GM12878 (cell line): ENCODE results near the gene HLA-DPB1. TPM values are rescaled to one million over a fixed set of nuclear protein-coding genes. Genes with fewer than 3 reads are reported as not detected.

ENCODE experiments used
- ELK1 ChIP-seq: IDR thresholded peaks from 2 replicates; pipeline ENCODE4 v1.6.1; 2012; ENCODE audit warnings: low read depth, low read length, improper control_type of control experiment
- IKZF2 ChIP-seq, 2 experiments: fragments of 450-650 bp; IDR thresholded peaks; 2 replicates each; pipeline ENCODE4 v1.6.1; 2017; ENCODE audit warnings: mild to moderate bottlenecking in 2 of 2, moderate library complexity in 2 of 2
- MEF2B ChIP-seq: fragments of 450-650 bp; IDR thresholded peaks from 2 replicates; pipeline ENCODE4 v1.6.1; 2018; ENCODE audit warnings: mild to moderate bottlenecking, moderate library complexity; ENCODE audit not compliant: partially characterized antibody, poor library complexity, severe bottlenecking
- MTA3 ChIP-seq: IDR thresholded peaks from 2 replicates; pipeline ENCODE4 v1.6.1; 2012; ENCODE audit warnings: low read length, inconsistent platforms, borderline replicate concordance
- NBN ChIP-seq: fragments of 450-650 bp; IDR thresholded peaks from 2 replicates; pipeline ENCODE4 v1.6.1; 2016
- POLR2AphosphoS5 ChIP-seq: IDR thresholded peaks from 2 replicates; pipeline ENCODE4 v1.6.1; 2011; ENCODE audit warnings: mild to moderate bottlenecking, low read length, inconsistent platforms
- RAD21 ChIP-seq: IDR thresholded peaks from 2 replicates; pipeline ENCODE4 v1.6.1; 2011; ENCODE audit warnings: mild to moderate bottlenecking, low read depth, low read length, moderate library complexity; ENCODE audit not compliant: insufficient read depth
- SMARCA5 ChIP-seq: fragments of 450-650 bp; IDR thresholded peaks from 2 replicates; pipeline ENCODE4 v1.6.1; 2017; ENCODE audit warnings: mild to moderate bottlenecking
- ZNF622 ChIP-seq: fragments of 450-650 bp; IDR thresholded peaks from 2 replicates; pipeline ENCODE4 v1.6.1; 2017; ENCODE audit warnings: mild to moderate bottlenecking, inconsistent platforms
- ZNF687 ChIP-seq: fragments of 450-650 bp; IDR thresholded peaks from 2 replicates; pipeline ENCODE4 v1.6.1; 2017; ENCODE audit warnings: mild to moderate bottlenecking, moderate library complexity
- polyA plus RNA-seq, 11 experiments: library from polyadenylated mRNA; depleted of rRNA in 4 of 11; unstranded in 6 of 11; stranded (reverse) in 5 of 11; fragments of >200 nt; fragmentation: Nextera tagmentation in 4 of 11; fragmentation: Illumina TruSeq in 1 of 11; extraction: Ambion mirVana in 4 of 11; extraction: Trizol in 1 of 11; gene quantifications; 1 replicate in 1 of 11; 2 replicates in 10 of 11; pipeline versions ENCODE4 v1.2.1 to v1.2.3, GENCODE V29; 2011 to 2016; ENCODE audit warnings: inconsistent platforms in 2 of 11, missing spikeins in 2 of 11, low read depth in 1 of 11
- total RNA-seq, 4 experiments: library from RNA; depleted of rRNA in 3 of 4; stranded (reverse); fragments of >200 nt in 3 of 4; fragmentation: Illumina TruSeq in 1 of 4; extraction: Trizol in 1 of 4; gene quantifications; 2 replicates each; pipeline versions ENCODE4 v1.2.1 to v1.2.3, GENCODE V29; 2013 to 2021
- TF ChIP-seq, protein P1 (sequence below): fragments of 450-650 bp; IDR thresholded peaks from 2 replicates; pipeline ENCODE4 v1.6.1; 2017; ENCODE audit warnings: mild to moderate bottlenecking

The HLA-DPB1 gene
- total and polyA plus RNA-seq, 10 of the 15 experiments (the other 5 are each of a cell fraction or from before 2014, with no cell fraction given): 101 to 675 (median 352) TPM

DNA sequence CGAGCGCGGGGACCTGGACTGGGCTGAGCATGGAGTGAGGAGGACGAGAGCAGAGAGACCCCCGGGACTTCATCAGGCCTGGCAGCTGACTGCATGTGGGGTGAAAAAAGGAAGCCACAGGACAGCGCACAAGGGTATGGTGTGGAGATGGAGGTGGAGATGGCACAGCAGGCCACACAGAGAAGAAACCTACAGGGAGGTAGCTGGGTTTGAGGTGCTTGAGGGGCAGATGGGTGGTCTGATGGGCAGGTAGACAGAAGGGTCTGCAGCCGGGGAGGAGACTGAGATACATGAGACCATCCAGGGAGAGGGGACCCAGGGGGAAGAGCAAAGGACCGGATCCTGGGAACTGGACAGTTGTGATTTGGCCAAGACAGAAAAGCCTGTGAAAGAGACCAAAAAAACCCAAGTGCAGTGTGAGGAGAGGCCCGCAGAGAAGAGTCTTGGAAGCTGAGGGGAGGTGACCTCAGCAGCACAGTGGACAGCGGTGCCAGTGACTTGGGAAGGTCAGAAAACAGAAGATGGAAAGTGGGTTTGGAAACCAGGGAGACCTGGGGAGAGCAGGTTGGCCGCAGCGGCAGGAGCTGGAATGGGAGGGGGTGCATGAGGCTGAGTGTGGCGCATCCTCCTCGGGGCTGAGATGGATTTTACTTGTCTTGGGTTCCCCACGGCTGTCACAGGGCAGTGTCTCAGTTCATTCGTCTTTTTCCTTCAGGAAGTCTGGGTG is 5.5 kb downstream of the HLA-DPB1 start (continued):
- no peak for TF ChIP-seq ZNF687
- TF ChIP-seq IKZF2 (IDR thresholded peaks at IDR 0.05): no peak
- TF ChIP-seq, protein P1, sequence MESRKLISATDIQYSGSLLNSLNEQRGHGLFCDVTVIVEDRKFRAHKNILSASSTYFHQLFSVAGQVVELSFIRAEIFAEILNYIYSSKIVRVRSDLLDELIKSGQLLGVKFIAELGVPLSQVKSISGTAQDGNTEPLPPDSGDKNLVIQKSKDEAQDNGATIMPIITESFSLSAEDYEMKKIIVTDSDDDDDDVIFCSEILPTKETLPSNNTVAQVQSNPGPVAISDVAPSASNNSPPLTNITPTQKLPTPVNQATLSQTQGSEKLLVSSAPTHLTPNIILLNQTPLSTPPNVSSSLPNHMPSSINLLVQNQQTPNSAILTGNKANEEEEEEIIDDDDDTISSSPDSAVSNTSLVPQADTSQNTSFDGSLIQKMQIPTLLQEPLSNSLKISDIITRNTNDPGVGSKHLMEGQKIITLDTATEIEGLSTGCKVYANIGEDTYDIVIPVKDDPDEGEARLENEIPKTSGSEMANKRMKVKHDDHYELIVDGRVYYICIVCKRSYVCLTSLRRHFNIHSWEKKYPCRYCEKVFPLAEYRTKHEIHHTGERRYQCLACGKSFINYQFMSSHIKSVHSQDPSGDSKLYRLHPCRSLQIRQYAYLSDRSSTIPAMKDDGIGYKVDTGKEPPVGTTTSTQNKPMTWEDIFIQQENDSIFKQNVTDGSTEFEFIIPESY: peak; percentile 76
- no peak for TF ChIP-seq SMARCA5
- TF ChIP-seq POLR2AphosphoS5: peak; percentile 34
- TF ChIP-seq MEF2B: no peak
- no peak for TF ChIP-seq RAD21
- no peak for TF ChIP-seq ZNF622
- TF ChIP-seq MTA3: no peak
- TF ChIP-seq NBN: no peak
- TF ChIP-seq ELK1: no peak
- TF ChIP-seq, all 136 proteins: peak for 6
